H9 (cell line): ENCODE data around the gene TRMT61B. TPM values are rescaled to one million over a fixed set of nuclear protein-coding genes. Genes with fewer than 3 reads are reported as not detected.

Experiments used
- DNase-seq: peaks from one replicate; pipeline ENCODE4 v3.0.0-alpha.2; 2017
- H2AFZ ChIP-seq: one replicate; pipeline ENCODE4 v1.6.1; 2013; ENCODE audit warnings: mild to moderate bottlenecking, low read length, control low read depth, moderate library complexity
- H2AK5ac ChIP-seq: 2 replicates; pipeline ENCODE4 v1.6.1; 2013; ENCODE audit warnings: low read length, control low read depth, mixed read lengths; ENCODE audit not compliant: insufficient read length
- H2BK120ac ChIP-seq: one replicate; pipeline ENCODE4 v1.6.1; 2013; ENCODE audit warnings: low read depth, mild to moderate bottlenecking, low read length, control low read depth, inconsistent platforms; ENCODE audit not compliant: poor library complexity, severe bottlenecking
- H2BK12ac ChIP-seq: 2 replicates; pipeline ENCODE4 v1.6.1; 2013; ENCODE audit warnings: low read length, control low read depth, mixed read lengths, low read depth; ENCODE audit not compliant: insufficient read length
- H2BK15ac ChIP-seq: 2 replicates; pipeline ENCODE4 v1.6.1; 2013; ENCODE audit warnings: low read depth, low read length, control low read depth
- H2BK20ac ChIP-seq: one replicate; pipeline ENCODE4 v1.6.1; 2013; ENCODE audit warnings: low read depth, mild to moderate bottlenecking, low read length, control low read depth, inconsistent platforms; ENCODE audit not compliant: poor library complexity, severe bottlenecking
- H2BK5ac ChIP-seq: 2 replicates; pipeline ENCODE4 v1.6.1; 2013; ENCODE audit warnings: low read length, control low read depth, mixed read lengths; ENCODE audit not compliant: insufficient read length
- H3K14ac ChIP-seq: 2 replicates; pipeline ENCODE4 v1.6.1; 2013; ENCODE audit warnings: low read length, control low read depth; ENCODE audit not compliant: insufficient read depth
- H3K18ac ChIP-seq: 2 replicates; pipeline ENCODE4 v1.6.1; 2013; ENCODE audit warnings: low read depth, mild to moderate bottlenecking, mixed read lengths, low read length, control low read depth; ENCODE audit not compliant: insufficient read length
- H3K23ac ChIP-seq: 2 replicates; pipeline ENCODE4 v1.6.1; 2013; ENCODE audit warnings: low read length, control low read depth, mixed read lengths, low read depth; ENCODE audit not compliant: insufficient read length
- H3K23me2 ChIP-seq: 2 replicates; pipeline ENCODE4 v1.6.1; 2013; ENCODE audit warnings: low read depth, mild to moderate bottlenecking, mixed read lengths, low read length, control low read depth; ENCODE audit not compliant: insufficient read length, poor library complexity, severe bottlenecking
- H3K27ac ChIP-seq: 2 replicates; pipeline ENCODE4 v1.5.1; 2013; ENCODE audit warnings: low read length, control low read depth, mixed read lengths, low read depth; ENCODE audit not compliant: insufficient read length
- H3K27me3 ChIP-seq: 2 replicates; pipeline ENCODE4 v1.6.1; 2013; ENCODE audit warnings: low read length, control low read depth, inconsistent platforms; ENCODE audit not compliant: insufficient read depth
- H3K4ac ChIP-seq: 2 replicates; pipeline ENCODE4 v1.6.1; 2013; ENCODE audit warnings: low read depth, mild to moderate bottlenecking, control low read depth, inconsistent platforms, low read length, moderate library complexity
- H3K4me1 ChIP-seq: 2 replicates; pipeline ENCODE4 v1.6.1; 2013; ENCODE audit warnings: low read length, control low read depth, inconsistent platforms; ENCODE audit not compliant: insufficient read depth
- H3K4me2 ChIP-seq: 2 replicates; pipeline ENCODE4 v1.6.1; 2013; ENCODE audit warnings: low read length, control low read depth, mixed read lengths; ENCODE audit not compliant: insufficient read length, insufficient read depth
- H3K56ac ChIP-seq: 2 replicates; pipeline ENCODE4 v1.6.1; 2013; ENCODE audit warnings: low read depth, mild to moderate bottlenecking, mixed read lengths, low read length, control low read depth; ENCODE audit not compliant: insufficient read length
- H3K79me1 ChIP-seq: 2 replicates; pipeline ENCODE4 v1.6.1; 2013; ENCODE audit warnings: low read depth, mild to moderate bottlenecking, moderate library complexity, low read length, control low read depth, inconsistent platforms; ENCODE audit not compliant: insufficient read depth, poor library complexity, severe bottlenecking
- H3K79me2 ChIP-seq: 2 replicates; pipeline ENCODE4 v1.6.1; 2013; ENCODE audit warnings: low read length, control low read depth, inconsistent platforms; ENCODE audit not compliant: insufficient read depth
- H3K9ac ChIP-seq: 2 replicates; pipeline ENCODE4 v1.6.1; 2013; ENCODE audit warnings: low read length, control low read depth, mixed read lengths; ENCODE audit not compliant: insufficient read length; ENCODE audit errors: extremely low read depth
- H3K9me3 ChIP-seq: one replicate; pipeline ENCODE4 v1.6.1; 2013; ENCODE audit warnings: low read depth, low read length, inconsistent platforms; ENCODE audit not compliant: control insufficient read depth
- H3T11ph ChIP-seq: one replicate; pipeline ENCODE4 v1.6.1; 2013; ENCODE audit warnings: mild to moderate bottlenecking, low read length, control low read depth, inconsistent platforms
- H4K20me1 ChIP-seq: one replicate; pipeline ENCODE4 v1.6.1; 2013; ENCODE audit not compliant: control insufficient read depth, insufficient read length, insufficient read depth
- H4K5ac ChIP-seq: 2 replicates; pipeline ENCODE4 v1.6.1; 2013; ENCODE audit warnings: low read depth, mild to moderate bottlenecking, mixed read lengths, low read length, control low read depth; ENCODE audit not compliant: insufficient read length
- H4K8ac ChIP-seq: replicated peaks from 2 replicates; pipeline ENCODE4 v1.6.1; 2013; ENCODE audit warnings: low read length, control low read depth, mixed read lengths, low read depth; ENCODE audit not compliant: insufficient read length
- H4K91ac ChIP-seq: 2 replicates; pipeline ENCODE4 v1.6.1; 2013; ENCODE audit warnings: low read depth, mild to moderate bottlenecking, moderate library complexity, mixed read lengths, low read length, control low read depth; ENCODE audit not compliant: insufficient read length
- H3K27ac Mint-ChIP-seq, 3 experiments: 2 replicates in 2 of 3; 3 replicates in 1 of 3; pipeline ENCODE4 v1.8.0; 2020 to 2021; ENCODE audit warnings: mixed read lengths in 3 of 3, mild to moderate bottlenecking in 1 of 3, moderate library complexity in 1 of 3
- H3K27me3 Mint-ChIP-seq: 2 replicates; pipeline ENCODE4 v1.8.0; 2021; ENCODE audit warnings: low read depth, mild to moderate bottlenecking, moderate library complexity, mixed read lengths
- H3K36me3 Mint-ChIP-seq, 3 experiments: 2 replicates in 2 of 3; 3 replicates in 1 of 3; pipeline ENCODE4 v1.8.0; 2020 to 2021; ENCODE audit warnings: low read depth in 3 of 3, mixed read lengths in 3 of 3; ENCODE audit not compliant: insufficient read depth in 1 of 3
- H3K4me1 Mint-ChIP-seq, 2 experiments: 2 replicates each; pipeline ENCODE4 v1.8.0; 2020; ENCODE audit warnings: mixed read lengths in 2 of 2
- H3K4me3 Mint-ChIP-seq, 2 experiments: 2 replicates in 1 of 2; 3 replicates in 1 of 2; pipeline ENCODE4 v1.8.0; 2020 to 2021; ENCODE audit warnings: mild to moderate bottlenecking in 2 of 2, mixed read lengths in 2 of 2, moderate library complexity in 1 of 2
- H3K9me3 Mint-ChIP-seq, 2 experiments: 2 replicates in 1 of 2; 3 replicates in 1 of 2; pipeline ENCODE4 v1.8.0; 2020; ENCODE audit warnings: mild to moderate bottlenecking in 2 of 2, mixed read lengths in 2 of 2, moderate library complexity in 1 of 2
- CTCF ChIP-seq: fragments of 200-600 bp; sonication (generic); conservative IDR thresholded peaks from 3 replicates; pipeline ENCODE4 v1.8.0; 2021; ENCODE audit warnings: antibody characterized with exemption, mild to moderate bottlenecking
- WGBS: extraction: QIAGEN DNeasy Blood & Tissue Kit; methylation state at CpG from one replicate; pipeline ENCODE4 v1.1.7; 2013; ENCODE audit warnings: missing lambda C conversion rate, low lambda C conversion rate, mixed read lengths; ENCODE audit not compliant: insufficient read length; ENCODE audit errors: extremely low coverage; 5-methylcytosine and 5-hydroxymethylcytosine counted together
- total RNA-seq: library from RNA; stranded (reverse); gene quantifications from 2 replicates; pipeline ENCODE4 v1.2.1, GENCODE V29; 2021

The TRMT61B gene
- total RNA-seq, 1 experiment from 2014 or later = 20.7 TPM

DNA sequence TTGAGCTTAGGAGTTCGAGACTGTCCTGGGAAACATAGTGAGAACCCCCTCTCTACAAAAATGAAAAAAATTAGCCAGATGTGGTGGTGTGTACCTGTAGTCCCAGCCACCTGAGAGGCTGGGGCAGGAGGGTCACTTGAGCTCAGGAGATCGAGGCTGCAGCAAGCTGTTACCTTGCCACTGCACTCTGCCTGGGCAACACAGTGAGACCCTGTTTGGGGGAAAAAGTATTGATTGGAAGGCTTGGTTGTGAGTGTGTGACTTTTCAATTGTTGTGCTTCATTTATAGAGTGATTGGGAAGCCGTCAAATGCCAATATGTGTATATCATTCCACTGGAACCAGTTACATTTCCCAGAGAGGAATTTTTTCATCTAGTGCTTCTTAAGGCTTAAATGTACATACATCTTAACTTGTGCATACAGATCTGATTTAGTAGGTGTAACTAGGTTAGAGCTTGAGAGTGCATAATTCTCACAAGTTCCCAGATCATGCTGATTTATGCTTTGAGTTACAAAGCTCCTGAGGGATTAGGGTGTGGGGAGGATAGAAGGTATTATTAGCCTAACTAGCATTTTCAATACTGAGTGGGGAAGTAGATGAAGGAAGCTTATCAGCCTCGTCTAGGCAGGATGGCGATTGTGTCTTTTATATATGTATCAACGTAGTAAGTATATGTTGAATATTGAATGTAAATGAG lies 39.7 kb upstream of the TRMT61B start:
- Histone ChIP-seq H3K9me3 (no peaks in the 10 kb centered on the region), H3K23me2 (no peaks in the 10 kb centered on the region), H3K27me3 (no peaks in the 10 kb centered on the region), H3K23ac (no peak overlapping the region), H3K14ac (no peak overlapping the region), H2BK120ac (no peak overlapping the region), H4K91ac (no peak overlapping the region), H3K79me1 (peaks cover 6% of the 10 kb centered on the region), H4K5ac (no peak overlapping the region), H3K9ac (no peak overlapping the region), H3K79me2 (peaks cover 32% of the 10 kb centered on the region; the same call in 1 of the 2 replicates), H2BK5ac (no peak overlapping the region), H2AK5ac (no peak overlapping the region), H3K27ac (no peak overlapping the region), H3T11ph (no peak overlapping the region), H2BK20ac (no peak overlapping the region), H4K8ac (no peak overlapping the region), H3K18ac (no peak overlapping the region), H2BK15ac (no peak overlapping the region), H4K20me1 (no peaks in the 10 kb centered on the region), H3K4ac (no peak overlapping the region), H3K56ac (no peak overlapping the region), H3K4me2 (no peak overlapping the region), H3K4me1 (no peaks in the 10 kb centered on the region), H2BK12ac (no peak overlapping the region), H2AFZ (no peak overlapping the region)
- no peaks in the 10 kb centered on the region for H3K9me3 Mint-ChIP-seq
- no peaks in the 10 kb centered on the region for H3K27me3 Mint-ChIP-seq
- H3K27ac Mint-ChIP-seq = peak overlapping the region in 2 of 3 experiments; percentile 21 to 60; a peak in 5 of 7 replicates
- DNase-seq = no peak
- TF ChIP-seq CTCF = no peak
- H3K36me3 Mint-ChIP-seq = peaks cover 58 to 92% (median 87%) of the 10 kb centered on the region in 3 experiments; a peak in 6 of 7 replicates
- peaks cover 6 to 13% of the 10 kb centered on the region in 2 experiments; a peak in 2 of 4 replicates for H3K4me1 Mint-ChIP-seq
- H3K4me3 Mint-ChIP-seq = no peak overlapping the region
- WGBS = 100% methylated on average over 3 of the region's 6 CpGs
